HepG2 (cell line): ENCODE measurements around the gene PLEKHG2. TPM values are rescaled to one million over a fixed set of nuclear protein-coding genes. Genes with fewer than 3 reads are reported as not detected.

Experiments
- MAF1 ChIP-seq: sonication (generic); formaldehyde crosslinking; IDR thresholded peaks from 2 replicates; pipeline ENCODE4 v1.5.0; 2020; ENCODE audit warnings: missing genetic modification reagents, borderline replicate concordance
- MZF1 ChIP-seq: sonication (generic); formaldehyde crosslinking; IDR thresholded peaks from 2 replicates; pipeline ENCODE4 v1.8.1; 2023; ENCODE audit warnings: mild to moderate bottlenecking, missing genetic modification reagents, borderline replicate concordance
- NPAS2 ChIP-seq: sonication (generic); formaldehyde crosslinking; IDR thresholded peaks from 2 replicates; pipeline ENCODE4 v1.8.0; 2022; ENCODE audit warnings: mild to moderate bottlenecking, missing genetic modification reagents, borderline replicate concordance
- PCBP2 ChIP-seq: fragments of 200-400 bp; formaldehyde crosslinking; optimal IDR thresholded peaks from 2 replicates; pipeline ENCODE3; 2018; ENCODE audit warnings: low read length, low read depth; ENCODE audit not compliant: poor library complexity, severe bottlenecking
- SALL1 ChIP-seq: sonication (generic); formaldehyde crosslinking; IDR thresholded peaks from 2 replicates; pipeline ENCODE4 v1.8.0; 2022; ENCODE audit warnings: mild to moderate bottlenecking, missing genetic modification reagents
- ZBTB21 ChIP-seq: sonication (generic); formaldehyde crosslinking; IDR thresholded peaks from 2 replicates; pipeline ENCODE4 v1.4.0; 2020; ENCODE audit warnings: missing genetic modification reagents
- ZFY ChIP-seq: sonication (generic); formaldehyde crosslinking; IDR thresholded peaks from 2 replicates; pipeline ENCODE4 v1.4.0; 2020; ENCODE audit warnings: missing genetic modification reagents
- ZNF17 ChIP-seq: sonication (generic); formaldehyde crosslinking; IDR thresholded peaks from 2 replicates; pipeline ENCODE4 v1.5.0; 2020; ENCODE audit warnings: mild to moderate bottlenecking, missing genetic modification reagents
- ZNF207 ChIP-seq: fragments of 450-650 bp; IDR thresholded peaks from 2 replicates; pipeline ENCODE4 v1.6.1; 2016; ENCODE audit warnings: antibody characterized with exemption, borderline replicate concordance
- ZNF24 ChIP-seq: fragments of 450-650 bp; IDR thresholded peaks from 2 replicates; pipeline ENCODE4 v1.6.1; 2017; ENCODE audit warnings: antibody characterized with exemption, mild to moderate bottlenecking
- ZNF329 ChIP-seq: sonication (generic); formaldehyde crosslinking; IDR thresholded peaks from 2 replicates; pipeline ENCODE4 v1.9.0; 2021; ENCODE audit warnings: low read depth, mild to moderate bottlenecking, missing genetic modification reagents
- ZNF7 ChIP-seq: IDR thresholded peaks from 2 replicates; pipeline ENCODE4 v1.6.1; 2016; ENCODE audit warnings: missing biosample characterization, missing genetic modification reagents
- polyA plus RNA-seq, 8 experiments: library from polyadenylated mRNA; depleted of rRNA in 3 of 8; stranded (reverse) in 7 of 8; unstranded in 1 of 8; fragments of >200 nt; fragmentation: Illumina TruSeq in 4 of 8; extraction: Trizol in 4 of 8; gene quantifications; 2 replicates each; pipeline versions ENCODE4 v1.2.1 to v1.2.3, GENCODE V29; 2011 to 2016; ENCODE audit warnings: low read depth in 4 of 8, missing spikeins in 1 of 8, mixed read lengths in 1 of 8; ENCODE audit not compliant: insufficient read depth in 1 of 8
- total RNA-seq, 5 experiments: library from RNA; depleted of rRNA; stranded (reverse); fragments of >200 nt; fragmentation: Illumina TruSeq; extraction: Trizol; gene quantifications; 2 replicates each; pipeline ENCODE4 v1.2.3, GENCODE V29; 2016; ENCODE audit warnings: low read depth in 1 of 5
- TF ChIP-seq, protein P1 (sequence below), 2 experiments: sonication (generic) in 1 of 2; formaldehyde crosslinking in 1 of 2; IDR thresholded peaks; 2 replicates each; pipeline versions ENCODE4 v1.4.0 to v1.6.1; 2018 to 2020; ENCODE audit warnings: missing genetic modification reagents in 2 of 2, borderline replicate concordance in 1 of 2, low read depth in 1 of 2, mild to moderate bottlenecking in 1 of 2, missing biosample characterization in 1 of 2
- TF ChIP-seq, protein P2 (sequence below): sonication (generic); formaldehyde crosslinking; IDR thresholded peaks from 2 replicates; pipeline ENCODE4 v1.4.0; 2020; ENCODE audit warnings: missing genetic modification reagents, borderline replicate concordance
- TF ChIP-seq, protein P3 (sequence below): sonication (generic); formaldehyde crosslinking; IDR thresholded peaks from 2 replicates; pipeline ENCODE4 v1.4.0; 2020; ENCODE audit warnings: missing genetic modification reagents, borderline replicate concordance
- TF ChIP-seq, protein P4 (sequence below): sonication (generic); formaldehyde crosslinking; IDR thresholded peaks from 2 replicates; pipeline ENCODE4 v1.8.0; 2022; ENCODE audit warnings: mild to moderate bottlenecking, missing genetic modification reagents
- TF ChIP-seq, protein P5 (sequence below): sonication (generic); formaldehyde crosslinking; IDR thresholded peaks from 2 replicates; pipeline ENCODE4 v1.4.0; 2020; ENCODE audit warnings: mild to moderate bottlenecking, missing genetic modification reagents
- TF ChIP-seq, protein P6 (sequence below): sonication (generic); formaldehyde crosslinking; IDR thresholded peaks from 2 replicates; pipeline ENCODE4 v1.4.0; 2020; ENCODE audit warnings: missing genetic modification reagents

PLEKHG2 gene
- total and polyA plus RNA-seq, 2 of the 13 experiments (the other 11 are each of a cell fraction or from before 2014, with no cell fraction given), result 3.6 to 6.8 TPM

DNA sequence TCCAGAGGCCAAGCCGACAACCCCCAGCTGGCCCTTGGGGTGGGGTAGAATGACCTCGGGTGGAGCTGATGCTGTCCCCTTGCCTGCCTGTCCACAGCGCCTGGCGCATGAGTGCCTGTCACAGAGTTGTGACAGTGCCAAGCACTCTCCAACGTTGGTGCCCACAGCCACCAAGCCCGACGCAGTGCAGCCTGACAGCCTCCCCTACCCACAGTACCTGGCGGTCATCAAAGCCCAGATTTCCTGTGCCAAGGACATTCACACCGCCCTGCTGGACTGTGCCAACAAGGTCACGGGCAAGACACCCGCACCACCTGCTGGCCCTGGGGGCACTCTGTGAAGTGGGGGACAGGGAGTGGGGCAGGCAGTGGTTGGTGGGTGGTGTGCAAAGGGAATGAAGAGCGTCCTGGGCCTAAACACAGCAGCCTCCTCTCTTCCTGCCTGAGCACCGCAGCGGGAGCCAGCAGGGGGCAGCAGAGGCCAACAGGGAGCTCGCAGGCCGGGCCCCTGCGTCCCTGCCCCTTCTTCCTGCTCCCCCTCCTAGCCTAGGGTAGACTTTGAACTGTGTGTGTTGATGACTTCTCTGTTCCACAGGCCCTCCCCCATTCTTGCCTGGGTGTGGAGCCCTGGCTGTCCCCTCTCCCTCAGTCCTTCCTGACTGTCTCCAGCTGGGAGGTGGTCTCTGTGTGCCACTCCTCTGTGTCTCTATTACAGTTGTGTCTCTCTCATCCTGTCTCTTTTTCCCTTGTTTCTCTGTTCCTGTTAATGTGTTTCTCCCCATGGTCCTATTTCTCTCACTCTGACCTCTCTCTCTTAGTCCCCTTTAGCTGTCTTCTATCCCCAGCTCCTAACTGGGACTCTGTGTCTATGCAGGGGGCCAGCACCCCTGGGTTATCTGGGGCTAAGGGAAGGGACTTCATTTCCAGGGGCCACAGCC lies 14.8 kb upstream of the PLEKHG2 start (continued):
- no peak for TF ChIP-seq PCBP2
- TF ChIP-seq ZNF17 (CRISPR knock-in tag), result no peak
- TF ChIP-seq, protein P1, sequence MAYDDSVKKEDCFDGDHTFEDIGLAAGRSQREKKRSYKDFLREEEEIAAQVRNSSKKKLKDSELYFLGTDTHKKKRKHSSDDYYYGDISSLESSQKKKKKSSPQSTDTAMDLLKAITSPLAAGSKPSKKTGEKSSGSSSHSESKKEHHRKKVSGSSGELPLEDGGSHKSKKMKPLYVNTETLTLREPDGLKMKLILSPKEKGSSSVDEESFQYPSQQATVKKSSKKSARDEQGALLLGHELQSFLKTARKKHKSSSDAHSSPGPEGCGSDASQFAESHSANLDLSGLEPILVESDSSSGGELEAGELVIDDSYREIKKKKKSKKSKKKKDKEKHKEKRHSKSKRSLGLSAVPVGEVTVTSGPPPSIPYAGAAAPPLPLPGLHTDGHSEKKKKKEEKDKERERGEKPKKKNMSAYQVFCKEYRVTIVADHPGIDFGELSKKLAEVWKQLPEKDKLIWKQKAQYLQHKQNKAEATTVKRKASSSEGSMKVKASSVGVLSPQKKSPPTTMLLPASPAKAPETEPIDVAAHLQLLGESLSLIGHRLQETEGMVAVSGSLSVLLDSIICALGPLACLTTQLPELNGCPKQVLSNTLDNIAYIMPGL (CRISPR knock-in tag; IDR thresholded peaks at IDR 0.05; ENCODE audit: borderline replicate concordance in 1 of 2, low read depth in 1 of 2), result peak; percentile 89 to 99
- TF ChIP-seq ZFY (CRISPR knock-in tag), result peak; percentile 30; the same call in 1 of the 2 replicates
- no peak for TF ChIP-seq ZNF329 (CRISPR knock-in tag)
- TF ChIP-seq MAF1 (CRISPR knock-in tag), result no peak
- no peak for TF ChIP-seq ZNF207
- TF ChIP-seq, protein P2, sequence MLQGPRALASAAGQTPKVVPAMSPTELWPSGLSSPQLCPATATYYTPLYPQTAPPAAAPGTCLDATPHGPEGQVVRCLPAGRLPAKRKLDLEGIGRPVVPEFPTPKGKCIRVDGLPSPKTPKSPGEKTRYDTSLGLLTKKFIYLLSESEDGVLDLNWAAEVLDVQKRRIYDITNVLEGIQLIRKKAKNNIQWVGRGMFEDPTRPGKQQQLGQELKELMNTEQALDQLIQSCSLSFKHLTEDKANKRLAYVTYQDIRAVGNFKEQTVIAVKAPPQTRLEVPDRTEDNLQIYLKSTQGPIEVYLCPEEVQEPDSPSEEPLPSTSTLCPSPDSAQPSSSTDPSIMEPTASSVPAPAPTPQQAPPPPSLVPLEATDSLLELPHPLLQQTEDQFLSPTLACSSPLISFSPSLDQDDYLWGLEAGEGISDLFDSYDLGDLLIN (CRISPR knock-in tag), result no peak
- TF ChIP-seq, protein P3, sequence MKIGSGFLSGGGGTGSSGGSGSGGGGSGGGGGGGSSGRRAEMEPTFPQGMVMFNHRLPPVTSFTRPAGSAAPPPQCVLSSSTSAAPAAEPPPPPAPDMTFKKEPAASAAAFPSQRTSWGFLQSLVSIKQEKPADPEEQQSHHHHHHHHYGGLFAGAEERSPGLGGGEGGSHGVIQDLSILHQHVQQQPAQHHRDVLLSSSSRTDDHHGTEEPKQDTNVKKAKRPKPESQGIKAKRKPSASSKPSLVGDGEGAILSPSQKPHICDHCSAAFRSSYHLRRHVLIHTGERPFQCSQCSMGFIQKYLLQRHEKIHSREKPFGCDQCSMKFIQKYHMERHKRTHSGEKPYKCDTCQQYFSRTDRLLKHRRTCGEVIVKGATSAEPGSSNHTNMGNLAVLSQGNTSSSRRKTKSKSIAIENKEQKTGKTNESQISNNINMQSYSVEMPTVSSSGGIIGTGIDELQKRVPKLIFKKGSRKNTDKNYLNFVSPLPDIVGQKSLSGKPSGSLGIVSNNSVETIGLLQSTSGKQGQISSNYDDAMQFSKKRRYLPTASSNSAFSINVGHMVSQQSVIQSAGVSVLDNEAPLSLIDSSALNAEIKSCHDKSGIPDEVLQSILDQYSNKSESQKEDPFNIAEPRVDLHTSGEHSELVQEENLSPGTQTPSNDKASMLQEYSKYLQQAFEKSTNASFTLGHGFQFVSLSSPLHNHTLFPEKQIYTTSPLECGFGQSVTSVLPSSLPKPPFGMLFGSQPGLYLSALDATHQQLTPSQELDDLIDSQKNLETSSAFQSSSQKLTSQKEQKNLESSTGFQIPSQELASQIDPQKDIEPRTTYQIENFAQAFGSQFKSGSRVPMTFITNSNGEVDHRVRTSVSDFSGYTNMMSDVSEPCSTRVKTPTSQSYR (CRISPR knock-in tag), result peak; percentile 98
- TF ChIP-seq, protein P4, sequence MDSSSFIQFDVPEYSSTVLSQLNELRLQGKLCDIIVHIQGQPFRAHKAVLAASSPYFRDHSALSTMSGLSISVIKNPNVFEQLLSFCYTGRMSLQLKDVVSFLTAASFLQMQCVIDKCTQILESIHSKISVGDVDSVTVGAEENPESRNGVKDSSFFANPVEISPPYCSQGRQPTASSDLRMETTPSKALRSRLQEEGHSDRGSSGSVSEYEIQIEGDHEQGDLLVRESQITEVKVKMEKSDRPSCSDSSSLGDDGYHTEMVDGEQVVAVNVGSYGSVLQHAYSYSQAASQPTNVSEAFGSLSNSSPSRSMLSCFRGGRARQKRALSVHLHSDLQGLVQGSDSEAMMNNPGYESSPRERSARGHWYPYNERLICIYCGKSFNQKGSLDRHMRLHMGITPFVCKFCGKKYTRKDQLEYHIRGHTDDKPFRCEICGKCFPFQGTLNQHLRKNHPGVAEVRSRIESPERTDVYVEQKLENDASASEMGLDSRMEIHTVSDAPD (CRISPR knock-in tag), result 0 out of 2 replicates have a peak, but pooled peaks have one; percentile 38
- peak; percentile 59; the same call in 1 of the 2 replicates for TF ChIP-seq ZNF24
- TF ChIP-seq SALL1 (CRISPR knock-in tag), result peak; percentile 93
- TF ChIP-seq ZBTB21 (CRISPR knock-in tag), result no peak
- peak; percentile 74; the same call in 1 of the 2 replicates for TF ChIP-seq ZNF7 (CRISPR knock-in tag)
- peak; percentile 62; the same call in 1 of the 2 replicates for TF ChIP-seq MZF1 (CRISPR knock-in tag)
- no peak for TF ChIP-seq NPAS2 (CRISPR knock-in tag)
- TF ChIP-seq, protein P5, sequence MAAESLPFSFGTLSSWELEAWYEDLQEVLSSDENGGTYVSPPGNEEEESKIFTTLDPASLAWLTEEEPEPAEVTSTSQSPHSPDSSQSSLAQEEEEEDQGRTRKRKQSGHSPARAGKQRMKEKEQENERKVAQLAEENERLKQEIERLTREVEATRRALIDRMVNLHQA (CRISPR knock-in tag), result no peak
- TF ChIP-seq, protein P6, sequence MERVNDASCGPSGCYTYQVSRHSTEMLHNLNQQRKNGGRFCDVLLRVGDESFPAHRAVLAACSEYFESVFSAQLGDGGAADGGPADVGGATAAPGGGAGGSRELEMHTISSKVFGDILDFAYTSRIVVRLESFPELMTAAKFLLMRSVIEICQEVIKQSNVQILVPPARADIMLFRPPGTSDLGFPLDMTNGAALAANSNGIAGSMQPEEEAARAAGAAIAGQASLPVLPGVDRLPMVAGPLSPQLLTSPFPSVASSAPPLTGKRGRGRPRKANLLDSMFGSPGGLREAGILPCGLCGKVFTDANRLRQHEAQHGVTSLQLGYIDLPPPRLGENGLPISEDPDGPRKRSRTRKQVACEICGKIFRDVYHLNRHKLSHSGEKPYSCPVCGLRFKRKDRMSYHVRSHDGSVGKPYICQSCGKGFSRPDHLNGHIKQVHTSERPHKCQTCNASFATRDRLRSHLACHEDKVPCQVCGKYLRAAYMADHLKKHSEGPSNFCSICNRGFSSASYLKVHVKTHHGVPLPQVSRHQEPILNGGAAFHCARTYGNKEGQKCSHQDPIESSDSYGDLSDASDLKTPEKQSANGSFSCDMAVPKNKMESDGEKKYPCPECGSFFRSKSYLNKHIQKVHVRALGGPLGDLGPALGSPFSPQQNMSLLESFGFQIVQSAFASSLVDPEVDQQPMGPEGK (CRISPR knock-in tag), result peak; percentile 93
